Keratinocyte (primary cell): ENCODE data around the gene EBNA1BP2. TPM values are rescaled to one million over a fixed set of nuclear protein-coding genes. Genes with fewer than 3 reads are reported as not detected.

ENCODE experiments used
- DNase-seq: peaks from one replicate; pipeline ENCODE4 v3.0.0-alpha.2; 2011; ENCODE audit warnings: low read depth, missing footprints, low spot score
- FAIRE-seq: peaks from 2 replicates; lab custom pipeline; 2011; peaks lifted over from hg19 to GRCh38; lab: Jason Lieb, UNC
- H2AFZ ChIP-seq: 2 replicates; pipeline ENCODE4 v1.6.0; 2012; ENCODE audit warnings: low read length, control low read depth, inconsistent platforms; ENCODE audit not compliant: control insufficient read depth
- H3K27ac ChIP-seq: 2 replicates; pipeline ENCODE4 v1.5.1; 2011; ENCODE audit warnings: low read length; ENCODE audit not compliant: control insufficient read depth, insufficient read depth
- H3K27me3 ChIP-seq: 3 replicates; pipeline ENCODE4 v1.6.0; 2011; ENCODE audit warnings: low read length; ENCODE audit not compliant: control insufficient read depth, insufficient read depth; ENCODE audit errors: extremely low read depth
- H3K36me3 ChIP-seq, 2 experiments: 2 replicates in 1 of 2; 3 replicates in 1 of 2; pipeline ENCODE4 v1.5.1; 2011; ENCODE audit warnings: low read length in 2 of 2, mild to moderate bottlenecking in 1 of 2; ENCODE audit not compliant: control insufficient read depth in 2 of 2, insufficient read depth in 2 of 2; ENCODE audit errors: extremely low read depth in 1 of 2
- H3K4me1 ChIP-seq: 3 replicates; pipeline ENCODE4 v1.5.1; 2011; ENCODE audit warnings: low read length; ENCODE audit not compliant: control insufficient read depth, insufficient read depth; ENCODE audit errors: extremely low read depth
- H3K4me2 ChIP-seq: 3 replicates; pipeline ENCODE4 v1.6.0; 2011; ENCODE audit warnings: low read depth, low read length; ENCODE audit not compliant: control insufficient read depth, insufficient read depth; ENCODE audit errors: extremely low read depth
- H3K4me3 ChIP-seq, 3 experiments: fragments of 200-600 bp in 1 of 3; sonication (generic) in 1 of 3; 2 replicates in 2 of 3; 3 replicates in 1 of 3; pipeline ENCODE4 v1.5.1; 2011 to 2016; ENCODE audit warnings: low read length in 3 of 3, mild to moderate bottlenecking in 3 of 3, control low read depth in 2 of 3, inconsistent platforms in 1 of 3, low read depth in 1 of 3, mixed read lengths in 1 of 3, mixed run types in 1 of 3, moderate library complexity in 1 of 3; ENCODE audit not compliant: control insufficient read depth in 2 of 3, insufficient read depth in 2 of 3; ENCODE audit errors: extremely low read depth in 1 of 3
- H3K79me2 ChIP-seq: 2 replicates; pipeline ENCODE4 v1.6.0; 2012; ENCODE audit warnings: low read length; ENCODE audit not compliant: control insufficient read depth, insufficient read depth
- H3K9ac ChIP-seq: 3 replicates; pipeline ENCODE4 v1.6.0; 2011; ENCODE audit warnings: low read length; ENCODE audit not compliant: control insufficient read depth, insufficient read depth; ENCODE audit errors: extremely low read depth
- H3K9me1 ChIP-seq: 3 replicates; pipeline ENCODE4 v1.6.0; 2011; ENCODE audit warnings: low read length; ENCODE audit not compliant: control insufficient read depth, insufficient read depth; ENCODE audit errors: extremely low read depth
- H3K9me3 ChIP-seq: 2 replicates; pipeline ENCODE4 v1.5.1; 2012; ENCODE audit warnings: low read depth, low read length; ENCODE audit not compliant: control insufficient read depth
- H4K20me1 ChIP-seq: 3 replicates; pipeline ENCODE4 v1.6.0; 2011; ENCODE audit warnings: low read length; ENCODE audit not compliant: control insufficient read depth, insufficient read depth; ENCODE audit errors: extremely low read depth
- EZH2 ChIP-seq: IDR thresholded peaks from one replicate; pipeline ENCODE4 v1.6.1; 2012; ENCODE audit warnings: inconsistent platforms, mild to moderate bottlenecking, low read length, moderate library complexity
- dilution Hi-C: fragments of 300-500 bp; cut with MboI; formaldehyde crosslinking; loops from one replicate; pipeline ENCODE4 v1.7.0; 2020; ENCODE audit warnings: low sequenced_read_pairs; ENCODE audit not compliant: extremely low pct_ligation_motif_present
- polyA plus RNA-seq, 5 experiments: library from polyadenylated mRNA; depleted of rRNA in 3 of 5; stranded (reverse) in 3 of 5; stranded (forward) in 1 of 5; unstranded in 1 of 5; fragments of >200 nt; gene quantifications; 1 replicate in 1 of 5; 2 replicates in 3 of 5; 3 replicates in 1 of 5; pipeline versions ENCODE4 v1.2.1 to v1.2.3, GENCODE V29; 2011 to 2012; ENCODE audit warnings: missing spikeins in 2 of 5, low read depth in 1 of 5, low replicate concordance in 1 of 5
- TF ChIP-seq, protein P1 (sequence below), 3 experiments: IDR thresholded peaks in 1 of 3; conservative IDR thresholded peaks in 1 of 3; optimal IDR thresholded peaks in 1 of 3; 2 replicates in 2 of 3; 3 replicates in 1 of 3; pipeline versions ENCODE3 to v1.5.1; 2011; ENCODE audit warnings: low read length in 3 of 3, mild to moderate bottlenecking in 3 of 3, moderate library complexity in 2 of 3, control low read depth in 1 of 3, inconsistent platforms in 1 of 3; ENCODE audit not compliant: insufficient read depth in 2 of 3; ENCODE audit errors: extremely low read depth in 1 of 3

Gene EBNA1BP2
- polyA plus RNA-seq, 1 donor (not counting 4 experiments of a cell fraction or from before 2014, with no cell fraction given): 122 TPM

GRCh38 chr1:43203859-43204258, 31.8 kb upstream of the EBNA1BP2 start:
- Histone ChIP-seq H3K36me3 (no peaks in the 10 kb centered on the region), H3K27ac (no peak overlapping the region), H3K4me1 (peaks cover 40% of the 10 kb centered on the region), H3K4me3 (no peak overlapping the region), H4K20me1 (no peaks in the 10 kb centered on the region), H3K4me2 (no peak overlapping the region), H3K9me3 (no peaks in the 10 kb centered on the region), H3K79me2 (no peaks in the 10 kb centered on the region), H3K9ac (no peak overlapping the region), H3K27me3 (no peaks in the 10 kb centered on the region), H3K9me1 (no peaks in the 10 kb centered on the region), H2AFZ (no peak overlapping the region)
- DNase-seq (no peak), FAIRE-seq (no peak)
- TF ChIP-seq, protein P1, sequence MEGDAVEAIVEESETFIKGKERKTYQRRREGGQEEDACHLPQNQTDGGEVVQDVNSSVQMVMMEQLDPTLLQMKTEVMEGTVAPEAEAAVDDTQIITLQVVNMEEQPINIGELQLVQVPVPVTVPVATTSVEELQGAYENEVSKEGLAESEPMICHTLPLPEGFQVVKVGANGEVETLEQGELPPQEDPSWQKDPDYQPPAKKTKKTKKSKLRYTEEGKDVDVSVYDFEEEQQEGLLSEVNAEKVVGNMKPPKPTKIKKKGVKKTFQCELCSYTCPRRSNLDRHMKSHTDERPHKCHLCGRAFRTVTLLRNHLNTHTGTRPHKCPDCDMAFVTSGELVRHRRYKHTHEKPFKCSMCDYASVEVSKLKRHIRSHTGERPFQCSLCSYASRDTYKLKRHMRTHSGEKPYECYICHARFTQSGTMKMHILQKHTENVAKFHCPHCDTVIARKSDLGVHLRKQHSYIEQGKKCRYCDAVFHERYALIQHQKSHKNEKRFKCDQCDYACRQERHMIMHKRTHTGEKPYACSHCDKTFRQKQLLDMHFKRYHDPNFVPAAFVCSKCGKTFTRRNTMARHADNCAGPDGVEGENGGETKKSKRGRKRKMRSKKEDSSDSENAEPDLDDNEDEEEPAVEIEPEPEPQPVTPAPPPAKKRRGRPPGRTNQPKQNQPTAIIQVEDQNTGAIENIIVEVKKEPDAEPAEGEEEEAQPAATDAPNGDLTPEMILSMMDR (optimal IDR thresholded peaks at IDR 0.05 in 1 of 3, IDR thresholded peaks at IDR 0.05 in 1 of 3, conservative IDR thresholded peaks at IDR 0.05 in 1 of 3; ENCODE audit: extremely low read depth in 1 of 3, insufficient read depth in 2 of 3, low read length in 3 of 3): no peak
- no peak for TF ChIP-seq EZH2
- dilution Hi-C loops: no loop called here

GRCh38 chr1:43199093-43199726, 27.1 kb upstream of the EBNA1BP2 start:
- no peak for TF ChIP-seq EZH2
- TF ChIP-seq, protein P1 (optimal IDR thresholded peaks at IDR 0.05 in 1 of 3, IDR thresholded peaks at IDR 0.05 in 1 of 3, conservative IDR thresholded peaks at IDR 0.05 in 1 of 3; ENCODE audit: extremely low read depth in 1 of 3, insufficient read depth in 2 of 3, low read length in 3 of 3): no peak
- dilution Hi-C loops: no loop called here
- peak overlapping the region; percentile 29 for H3K9ac ChIP-seq
- no peaks in the 10 kb centered on the region for H3K36me3 ChIP-seq
- no peaks in the 10 kb centered on the region for H3K27me3 ChIP-seq
- no peaks in the 10 kb centered on the region for H3K9me3 ChIP-seq
- DNase-seq (peak; percentile 15), FAIRE-seq (peak; percentile 95)
- H3K79me2 ChIP-seq: no peaks in the 10 kb centered on the region
- peak overlapping the region in 2 of 3 experiments; percentile 10 to 40 for H3K4me3 ChIP-seq
- H3K9me1 ChIP-seq: no peaks in the 10 kb centered on the region
- no peaks in the 10 kb centered on the region for H4K20me1 ChIP-seq
- H3K27ac ChIP-seq: peak overlapping the region; percentile 66
- H3K4me1 ChIP-seq: peaks cover 15% of the 10 kb centered on the region
- peak overlapping the region; percentile 78 for H3K4me2 ChIP-seq
- peak overlapping the region; percentile 93 for H2AFZ ChIP-seq
